ENCODE results near the gene BGN. TPM values are rescaled to one million over a fixed set of nuclear protein-coding genes. Genes with fewer than 3 reads are reported as not detected.

The BGN gene
- 10.5 and 118 TPM in 2 replicates for total RNA-seq (ENCODE audit: low replicate concordance)

GRCh38 chrX:153494541-153495361, at the start of gene BGN:
BGN (plus strand) TSS chrX:153494980; CDS start chrX:153504632, 9,652 bp downstream.

DNA sequence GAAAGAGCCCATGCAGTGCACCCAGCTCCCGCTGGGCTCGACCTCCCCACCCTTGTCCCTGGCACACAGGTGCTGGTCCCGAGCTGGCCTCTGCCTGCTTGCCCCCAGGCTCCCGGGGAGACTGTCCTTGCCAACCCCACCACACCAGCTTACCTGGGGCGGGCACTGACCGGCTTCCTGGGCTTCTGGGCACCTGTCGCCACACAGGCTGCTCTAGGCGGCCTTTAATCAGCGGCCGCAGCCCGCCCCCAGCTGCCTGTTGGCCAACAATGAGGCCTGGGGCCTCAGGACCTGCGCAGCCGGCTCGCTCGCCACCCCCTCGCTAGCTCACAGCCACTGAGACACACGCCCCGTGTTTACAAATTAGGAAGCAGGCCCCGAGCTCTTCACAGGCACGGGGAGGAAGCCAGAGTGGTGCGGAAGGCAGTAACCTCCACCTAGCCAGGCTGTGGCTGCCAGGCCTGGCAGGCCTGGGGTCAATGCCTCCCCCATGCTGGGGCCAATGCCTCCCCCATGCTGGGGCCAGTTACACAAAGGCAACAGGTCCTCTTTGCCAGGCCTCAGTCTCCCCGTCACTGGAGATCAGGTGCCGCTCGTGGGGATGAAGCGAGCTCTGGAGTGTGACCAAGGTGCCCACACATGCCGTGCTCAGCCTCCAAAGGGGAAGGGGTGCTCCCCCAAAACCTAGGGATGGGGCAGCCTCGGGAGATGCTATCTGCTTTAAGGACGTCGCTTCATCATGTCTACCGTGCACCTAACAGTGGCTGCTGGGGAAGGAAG, 48.7 kb upstream of the BGN start, which contains the start of gene TREX2:
Gene TREX2, minus strand, starts transcription at position 201 of the 780 bp plus-strand sequence. CDS start 626 bp downstream, outside the sequence.

DNA sequence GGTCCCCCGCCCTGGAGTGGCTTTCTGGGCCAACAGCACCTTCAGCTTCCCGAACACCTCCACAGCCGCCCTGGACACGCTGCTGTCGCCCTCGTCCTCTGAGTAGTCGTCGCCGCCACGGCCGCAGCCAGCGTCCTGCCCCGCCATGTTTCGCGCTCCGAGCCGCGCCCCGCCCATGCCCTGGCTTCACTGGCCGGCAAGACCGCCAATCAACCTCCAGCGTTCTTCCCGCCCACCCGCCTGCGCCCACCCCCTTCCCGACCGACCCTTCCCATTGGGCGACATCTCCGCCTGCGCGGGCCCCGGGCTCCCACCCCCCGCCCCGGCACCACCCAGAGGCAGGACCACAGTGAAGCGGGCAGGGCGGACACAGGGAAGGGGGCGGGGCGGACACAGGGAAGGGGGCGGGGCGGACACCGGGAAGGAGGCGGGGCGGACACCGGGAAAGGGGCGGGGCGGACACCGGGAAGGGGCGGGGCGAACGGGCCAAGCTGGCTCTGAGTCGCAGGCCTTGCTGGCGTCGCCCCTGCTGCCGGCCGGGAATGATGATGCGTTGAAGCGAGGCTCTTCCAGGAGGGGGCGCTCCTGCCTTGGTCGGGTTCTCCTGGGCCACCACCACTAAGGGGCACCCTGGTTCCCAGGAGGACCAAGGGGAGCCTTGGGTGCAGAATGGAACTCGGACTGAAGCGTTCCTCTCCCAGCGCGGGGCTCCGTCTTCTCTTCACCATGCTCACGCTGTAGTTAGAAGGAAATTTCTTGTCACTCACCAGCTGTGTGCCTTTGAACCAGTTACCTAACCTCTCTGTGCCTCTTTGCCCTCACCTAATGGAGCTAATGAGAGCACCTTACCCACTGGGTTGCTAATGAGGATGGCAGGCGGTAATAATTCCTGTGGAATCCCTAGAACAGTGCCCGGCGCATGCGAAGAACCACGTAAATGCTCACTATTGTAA, 24.1 kb upstream of the BGN start, which contains the start of gene HAUS7:
Gene HAUS7, minus strand, starts transcription at position 166 of the 953 bp plus-strand sequence. Its CDS starts 19 bp downstream, at position 147.

GRCh38 chrX:153517423-153517822, 22.6 kb downstream of the BGN start, which contains the start of gene ATP2B3:
ATP2B3 (plus strand) TSS chrX:153517642; CDS start chrX:153536248, 18,606 bp downstream.

Other genes starting within 250 kb of the BGN start
- not detected in 2 replicates for gene PNMA6F, start 173.2 kb upstream of the BGN start, total RNA-seq (ENCODE audit: low replicate concordance)
- gene ZNF275, start 160.8 kb upstream of the BGN start, total RNA-seq (ENCODE audit: low replicate concordance), result 5.3 and 6.5 TPM in 2 replicates
- gene PNMA6E, start 93.6 kb upstream of the BGN start, total RNA-seq (ENCODE audit: low replicate concordance), result not detected in 2 replicates
- gene ZFP92, start 83.5 kb upstream of the BGN start, total RNA-seq (ENCODE audit: low replicate concordance), result under 0.01 and 0.08 TPM in 2 replicates
- gene TREX2, start 48.9 kb upstream of the BGN start, total RNA-seq (ENCODE audit: low replicate concordance), result 2.3 and 2.9 TPM in 2 replicates
- 14.7 and 15.0 TPM in 2 replicates for gene HAUS7, start 24.4 kb upstream of the BGN start, total RNA-seq (ENCODE audit: low replicate concordance)
- gene ATP2B3, start 22.7 kb downstream of the BGN start, total RNA-seq (ENCODE audit: low replicate concordance), result under 0.01 TPM in 2 replicates
- 19.8 and 43.8 TPM in 2 replicates for gene CCNQ, start 104.2 kb downstream of the BGN start, total RNA-seq (ENCODE audit: low replicate concordance)
- gene DUSP9, start 152.2 kb downstream of the BGN start, total RNA-seq (ENCODE audit: low replicate concordance), result not detected in 2 replicates
- 0.30 and 0.47 TPM in 2 replicates for gene PNCK, start 178.8 kb downstream of the BGN start, total RNA-seq (ENCODE audit: low replicate concordance)
- 10.8 TPM in 2 replicates for gene SLC6A8, start 192.9 kb downstream of the BGN start, total RNA-seq (ENCODE audit: low replicate concordance)
- 152 and 188 TPM in 2 replicates for gene BCAP31, start 229.4 kb downstream of the BGN start, total RNA-seq (ENCODE audit: low replicate concordance)
- 8.4 and 13.5 TPM in 2 replicates for gene ABCD1, start 229.9 kb downstream of the BGN start, total RNA-seq (ENCODE audit: low replicate concordance)

All from smooth muscle cell of the coronary artery (primary cell).